ENCODE results near the gene PFKP.
"Not testable (repeated sequence)": the region's sequence is repeated elsewhere in the genome, so short reads cannot be mapped to it uniquely, and the experiment has no call there.

The PFKP gene

GRCh38 chr10:3047596-3047995 is 19.8 kb upstream of the PFKP start:
- no peak for DNase-seq

- peak; percentile 39 for DNase-seq
Observed at GRCh38 chr10:3048119-3049019, 19.0 kb upstream of the PFKP start.

- no peak for DNase-seq
Observed at GRCh38 chr10:3051692-3052091, 15.7 kb upstream of the PFKP start.

GRCh38 chr10:3053155-3053554 is 14.2 kb upstream of the PFKP start:
- DNase-seq = no peak

- DNase-seq = no peak
Observed at GRCh38 chr10:3054183-3054850, 13.0 kb upstream of the PFKP start.

GRCh38 chr10:3054851-3055199 is 12.5 kb upstream of the PFKP start:
- DNase-seq = no peak

GRCh38 chr10:3056280-3057037 is 10.9 kb upstream of the PFKP start:
- no peak for DNase-seq

GRCh38 chr10:3057946-3058345 is 9.4 kb upstream of the PFKP start:
- DNase-seq = no peak

- DNase-seq = no peak
Observed at GRCh38 chr10:3059974-3060373, 7.4 kb upstream of the PFKP start.

GRCh38 chr10:3060481-3060889 is 6.9 kb upstream of the PFKP start:
- no peak for DNase-seq

- not testable (repeated sequence) for DNase-seq
Observed at GRCh38 chr10:3061323-3061898, 5.9 kb upstream of the PFKP start.

GRCh38 chr10:3062502-3063186 is 4.7 kb upstream of the PFKP start:
- DNase-seq = no peak

- no peak for DNase-seq
Observed at GRCh38 chr10:3064423-3064822, 2.9 kb upstream of the PFKP start.

- DNase-seq = no peak
Observed at GRCh38 chr10:3065622-3066021, 1.7 kb upstream of the PFKP start.

GRCh38 chr10:3066317-3067117 is 831 bp upstream of the PFKP start:
- DNase-seq = peak; percentile 51

- peak; percentile 52 for DNase-seq
Observed at GRCh38 chr10:3067859-3068179, 471 bp downstream of the PFKP start.

- peak; percentile 89 for DNase-seq
Observed at GRCh38 chr10:3068201-3068967, 1.0 kb downstream of the PFKP start.

- DNase-seq = peak; percentile 56
Observed at GRCh38 chr10:3068968-3069737, 1.8 kb downstream of the PFKP start.

- DNase-seq = no peak
Observed at GRCh38 chr10:3069876-3070275, 2.5 kb downstream of the PFKP start.

All from retina (tissue), 1 donor.